GM21360 (cell line): ENCODE results near the gene GNG13.
A peak's percentile ranks its signal among the peaks of the same experiment; 100 is the strongest.

Source experiments
- ATAC-seq: cut with Tn5 transposase; IDR thresholded peaks from one replicate; pipeline ENCODE4 v1.9.1; 2021; ENCODE audit warnings: mild to moderate bottlenecking, moderate library complexity; ENCODE audit not compliant: unreplicated experiment

GNG13 gene

GRCh38 chr16:795580-796229 lies 4.8 kb downstream of the GNG13 start:
- no peak for ATAC-seq

- ATAC-seq = no peak
These were observed 5.6 kb downstream of the GNG13 start for GRCh38 chr16:794853-795466.

DNA sequence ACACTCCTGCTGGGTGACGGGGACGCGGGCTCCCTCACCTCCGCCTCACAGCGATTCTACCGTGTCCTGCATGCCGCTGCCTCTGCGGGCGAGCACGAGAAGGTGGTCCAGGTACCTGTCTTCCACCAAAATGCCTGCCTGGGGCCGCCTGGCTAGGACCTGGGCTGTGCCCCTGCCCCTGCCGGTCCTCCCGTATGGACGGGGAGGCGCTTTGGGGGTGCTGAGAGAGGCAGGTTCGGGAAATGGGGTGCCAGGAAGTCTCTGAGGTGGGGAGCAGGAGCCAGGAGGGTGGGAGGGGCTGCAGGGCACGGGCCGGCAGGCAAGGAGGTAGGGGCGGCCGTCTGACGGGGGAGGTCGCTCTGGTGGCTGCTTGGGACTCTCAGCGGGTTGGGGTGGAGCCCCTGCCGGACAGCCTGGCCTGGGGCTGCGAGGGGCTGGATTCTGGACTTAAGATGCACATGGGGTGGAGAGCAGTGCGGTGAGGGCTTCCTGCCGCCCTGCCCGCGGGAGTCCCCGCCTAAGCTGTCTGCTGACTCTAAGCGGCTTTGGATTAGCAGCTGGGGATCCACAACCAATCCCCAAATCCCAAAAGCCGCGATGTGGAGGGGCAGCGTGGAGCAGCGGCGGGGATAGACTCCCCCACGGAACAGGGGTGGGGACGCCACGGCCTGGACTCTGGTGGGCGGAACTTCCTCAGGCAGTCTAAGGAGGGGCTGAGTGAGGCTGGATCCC lies 6.3 kb downstream of the GNG13 start:
- ATAC-seq = no peak

DNA sequence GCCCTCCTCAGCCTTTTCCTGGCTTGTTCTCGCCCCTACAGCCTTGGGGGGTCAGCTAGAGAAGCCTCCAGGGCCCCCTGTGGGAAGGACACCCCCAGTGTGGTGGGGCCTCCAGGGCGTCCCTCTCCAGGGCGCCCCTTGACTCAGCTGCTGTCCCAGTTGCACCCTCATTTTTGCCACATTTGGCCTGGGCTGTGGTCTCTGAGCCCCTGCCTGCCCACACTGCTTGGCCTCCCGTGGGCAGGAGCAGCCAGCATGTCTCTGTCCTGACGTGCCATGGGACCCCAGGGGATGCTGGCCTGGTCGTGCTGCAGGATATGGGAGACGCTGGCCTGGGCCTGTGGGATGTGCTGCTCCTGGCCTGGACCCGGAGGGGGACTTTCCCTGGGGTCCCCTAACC lies 7.1 kb downstream of the GNG13 start:
- ATAC-seq = no peak

DNA sequence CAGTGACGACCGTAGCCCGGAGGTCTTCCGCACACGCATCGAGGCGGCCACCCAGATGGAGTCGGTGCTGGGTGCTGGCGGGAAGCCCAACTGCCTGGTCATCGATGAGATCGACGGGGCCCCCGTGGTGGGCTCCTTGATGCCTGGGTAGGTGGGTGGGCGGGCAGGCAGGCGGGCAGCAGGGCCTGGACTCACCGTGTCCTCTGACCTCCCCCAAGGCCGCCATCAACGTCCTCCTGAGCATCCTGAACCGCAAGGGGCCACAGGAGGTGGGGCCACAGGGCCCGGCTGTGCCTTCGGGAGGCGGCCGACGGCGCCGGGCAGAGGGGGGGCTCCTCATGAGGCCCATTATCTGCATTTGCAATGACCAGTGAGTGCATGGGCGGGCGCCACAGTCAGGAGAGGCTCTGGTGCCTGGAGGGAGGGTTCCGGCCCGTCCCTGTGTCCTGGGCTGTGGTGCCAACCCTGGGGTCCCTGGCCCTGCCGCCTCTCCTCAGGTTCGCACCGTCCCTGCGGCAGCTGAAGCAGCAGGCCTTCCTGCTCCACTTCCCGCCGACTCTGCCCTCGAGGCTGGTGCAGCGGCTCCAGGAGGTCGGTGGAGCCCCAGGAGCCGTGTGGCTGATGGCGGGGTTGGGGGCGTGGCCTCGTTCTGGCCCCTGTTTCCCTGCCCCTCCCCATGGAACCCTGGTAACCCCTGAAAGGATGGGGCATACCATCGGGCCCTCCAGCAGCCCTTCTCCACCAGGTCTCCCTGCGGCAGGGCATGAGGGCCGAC lies 8.1 kb downstream of the GNG13 start:
- ATAC-seq = no peak

- ATAC-seq = no peak
These were observed 9.4 kb downstream of the GNG13 start for GRCh38 chr16:791131-791530.

- ATAC-seq = no peak
These were observed 10.4 kb downstream of the GNG13 start for GRCh38 chr16:790086-790485.

- no peak for ATAC-seq
These were observed 11.2 kb downstream of the GNG13 start for GRCh38 chr16:789191-789850.

DNA sequence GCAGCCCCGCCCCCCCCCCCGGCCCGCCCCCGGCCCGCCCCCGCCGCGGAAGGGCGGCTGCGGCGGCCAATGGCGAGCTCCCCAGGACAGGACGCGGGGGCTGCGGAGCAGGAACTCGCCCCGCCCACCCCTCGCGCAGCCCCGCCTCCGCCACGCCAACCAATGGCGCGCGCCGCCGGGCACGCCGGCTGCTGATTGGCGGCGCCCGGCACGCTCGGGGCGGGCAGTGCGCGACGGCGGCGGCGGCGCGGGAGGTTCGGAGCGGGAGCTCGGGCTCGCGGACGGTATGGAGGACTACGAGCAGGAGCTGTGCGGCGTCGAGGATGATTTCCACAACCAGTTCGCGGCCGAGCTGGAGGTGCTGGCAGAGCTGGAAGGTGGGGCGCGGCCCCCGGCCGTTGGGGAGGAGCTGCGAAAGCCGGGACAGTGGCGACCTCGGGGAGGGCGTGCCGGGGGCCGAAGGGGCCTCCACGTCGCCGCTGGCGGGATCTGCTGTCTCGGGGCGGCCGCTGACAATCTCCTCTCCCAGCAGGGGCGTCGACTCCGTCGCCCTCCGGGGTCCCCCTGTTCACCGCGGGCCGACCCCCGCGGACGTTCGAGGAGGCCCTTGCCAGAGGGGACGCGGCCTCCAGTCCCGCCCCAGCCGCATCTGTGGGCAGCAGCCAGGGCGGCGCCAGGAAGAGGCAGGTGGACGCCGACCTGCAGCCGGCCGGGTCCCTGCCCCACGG lies 12.0 kb downstream of the GNG13 start, which contains the start of gene CHTF18:
Gene CHTF18, plus strand, starts transcription at position 222 of the 728 bp plus-strand sequence. Its CDS starts 65 bp downstream, at position 287.
- ATAC-seq = peak; percentile 58

- ATAC-seq = peak; percentile 2
These were observed 12.5 kb downstream of the GNG13 start, which contains the start of gene RPUSD1 for GRCh38 chr16:787978-788398. Gene RPUSD1, minus strand, starts transcription at chr16:788381. Its CDS starts 644 bp downstream, at chr16:787737.

DNA sequence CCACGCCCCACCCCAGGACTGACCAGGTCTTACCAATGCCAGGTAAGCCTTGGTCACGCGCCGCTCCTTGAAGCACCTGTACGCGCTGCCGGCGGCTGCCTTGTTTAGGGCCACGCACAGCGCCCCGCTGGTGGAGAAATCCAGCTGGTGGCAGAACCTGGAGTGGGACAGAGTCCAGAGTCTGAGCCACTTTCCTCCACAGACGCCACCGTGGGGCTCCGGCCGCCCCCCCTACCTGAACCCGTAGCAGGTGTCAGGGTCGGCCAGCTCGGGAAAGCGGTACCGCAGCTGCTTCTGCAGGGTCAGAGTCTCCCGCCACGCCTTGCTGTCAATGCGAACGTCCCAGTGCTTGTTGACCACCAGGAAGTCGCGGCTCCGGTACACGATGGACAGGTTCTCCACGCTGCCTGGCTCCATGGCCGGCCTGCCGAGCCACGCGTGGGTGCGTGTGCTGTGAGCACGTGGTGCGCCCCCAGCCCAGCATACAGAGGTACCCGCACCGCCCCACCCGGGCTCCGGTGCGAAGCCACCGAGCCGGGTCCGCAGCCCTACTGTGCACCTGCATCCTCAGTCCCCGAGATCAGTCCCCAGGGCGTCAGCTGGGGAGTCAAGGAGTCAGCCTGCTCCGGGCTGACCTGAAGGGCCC lies 13.1 kb downstream of the GNG13 start:
- no peak for ATAC-seq

DNA sequence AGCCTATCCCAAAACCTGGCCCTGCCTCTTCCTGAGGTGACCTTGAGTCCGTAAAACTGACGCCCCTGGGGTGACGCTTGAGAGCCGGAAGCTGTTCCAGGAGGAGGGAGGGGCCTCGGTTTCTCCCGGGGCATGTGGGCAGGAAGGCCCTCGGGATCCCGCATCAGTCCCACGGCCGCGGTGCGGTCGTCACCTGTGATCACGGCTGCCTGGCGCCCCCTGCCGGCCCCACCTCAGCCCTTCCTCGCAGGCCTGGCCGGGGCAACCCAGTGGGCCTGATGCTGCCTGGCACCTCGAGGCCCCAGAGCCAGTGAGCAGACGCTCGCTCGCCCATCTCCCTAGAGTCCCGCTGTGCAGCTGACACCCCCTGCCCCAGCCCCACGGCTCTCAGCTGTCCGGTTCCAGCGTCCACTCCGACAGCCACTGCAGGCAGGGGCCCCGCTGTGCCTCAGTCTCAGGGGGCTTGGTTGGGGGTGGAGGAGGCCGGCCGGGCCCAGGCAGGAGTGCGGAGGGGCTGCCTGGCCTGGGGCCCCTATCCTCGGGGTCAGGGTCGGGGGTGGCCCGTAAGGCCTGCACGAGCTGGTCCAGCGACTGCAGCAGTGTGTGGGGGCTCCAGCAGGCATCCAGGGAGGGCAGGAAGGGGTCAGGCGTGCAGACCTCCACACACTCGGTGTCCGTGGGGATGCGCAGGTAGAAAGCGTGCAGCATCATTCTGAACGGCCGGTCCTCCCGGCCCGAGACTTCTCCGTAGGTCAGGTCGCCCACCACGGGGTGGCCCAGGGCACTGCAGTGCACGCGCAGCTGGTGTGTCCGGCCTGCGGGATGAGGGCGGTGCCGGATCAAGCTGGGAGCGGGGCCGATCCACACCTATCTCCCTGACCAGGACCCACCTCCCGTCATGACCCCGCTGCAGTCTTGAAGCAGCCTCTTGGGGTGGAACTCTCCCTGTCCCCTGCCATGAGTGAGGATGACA lies 14.7 kb downstream of the GNG13 start:
- ATAC-seq = no peak

- no peak for ATAC-seq
These were observed 16.1 kb downstream of the GNG13 start for GRCh38 chr16:784431-784830.

DNA sequence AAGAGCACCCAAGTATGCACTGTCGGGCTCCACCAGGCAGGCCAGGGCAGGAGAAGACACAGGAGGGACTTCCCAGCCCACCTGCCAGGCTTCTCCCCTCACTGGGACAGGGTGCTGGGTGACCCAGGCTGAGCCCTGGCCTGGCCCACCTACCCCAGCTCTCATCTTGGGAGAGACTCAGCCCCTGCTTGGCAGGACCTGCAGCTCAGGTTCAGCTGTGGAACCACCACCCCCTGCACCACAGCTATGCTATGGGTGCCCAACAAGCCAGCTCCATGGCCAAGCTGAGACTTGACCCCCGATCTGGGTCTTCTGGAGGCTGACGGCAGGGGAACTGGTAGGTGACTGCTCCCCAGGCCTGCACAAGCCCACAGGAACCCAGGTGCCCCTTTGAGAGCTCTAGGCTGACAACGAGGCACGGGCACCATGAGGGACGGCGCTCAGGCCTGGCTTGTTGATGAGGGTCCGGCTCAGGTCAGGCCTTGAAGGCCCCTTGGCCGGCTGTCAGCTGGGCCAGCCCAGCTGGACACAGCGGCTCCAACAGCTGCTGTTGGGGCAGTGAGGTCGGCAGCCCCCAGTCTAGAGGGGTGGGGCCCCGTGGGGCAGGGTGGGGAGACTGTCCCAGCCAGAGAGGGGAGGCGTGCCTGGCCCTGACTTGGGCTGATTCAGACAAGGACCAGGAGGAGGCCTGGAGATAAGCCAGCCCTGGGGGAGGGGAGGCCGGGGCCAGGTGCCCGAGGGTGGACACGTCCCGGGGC lies 17.0 kb downstream of the GNG13 start:
- no peak for ATAC-seq

DNA sequence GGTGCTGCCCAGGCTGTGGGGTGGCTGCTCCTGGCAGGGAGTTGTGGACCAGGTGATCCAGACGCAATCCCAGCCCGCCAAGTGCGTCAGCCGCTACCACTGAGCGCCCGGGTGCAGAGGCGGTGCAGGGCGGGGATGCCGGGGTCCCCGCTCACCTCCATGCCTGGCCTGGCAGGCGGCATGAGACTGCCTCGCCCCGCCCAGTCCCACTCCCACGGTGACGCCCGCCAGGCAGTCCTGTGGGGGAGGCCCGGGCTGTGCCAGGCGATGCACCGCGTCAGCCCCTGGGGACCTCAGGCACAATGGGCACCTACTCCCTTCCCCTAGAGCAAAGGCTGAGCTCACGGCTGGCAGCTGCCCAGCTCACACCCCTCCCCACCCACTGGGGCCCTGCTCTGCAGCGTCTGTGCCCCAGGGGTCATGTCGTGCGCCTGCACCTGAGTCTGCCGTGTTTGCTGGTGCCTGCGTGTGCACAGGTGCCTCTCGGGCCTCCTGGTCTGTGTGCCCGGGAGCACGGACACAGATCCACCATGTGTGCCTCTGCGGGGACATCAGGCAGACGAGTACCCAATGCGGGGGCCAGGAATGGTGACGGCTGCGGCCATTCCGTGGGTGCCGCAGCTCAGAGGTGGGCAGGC lies 17.6 kb downstream of the GNG13 start:
- ATAC-seq = no peak

- no peak for ATAC-seq
These were observed 18.3 kb downstream of the GNG13 start for GRCh38 chr16:782258-782657.

- ATAC-seq = no peak
These were observed 19.1 kb downstream of the GNG13 start for GRCh38 chr16:781346-782010.
